Activated CD8-positive, alpha-beta memory T cell treated with anti-CD3 and anti-CD28 coated beads, Interleukin-2, amount 50 U/mL, for 1 hour (primary cell): ENCODE data around the gene PRM3.
A peak's percentile ranks its signal among the peaks of the same experiment; 100 is the strongest.

ENCODE experiments used
- DNase-seq: peaks from one replicate; pipeline ENCODE4 v3.0.0-alpha.2; 2020; ENCODE audit errors: extremely low read depth

Gene PRM3

DNA sequence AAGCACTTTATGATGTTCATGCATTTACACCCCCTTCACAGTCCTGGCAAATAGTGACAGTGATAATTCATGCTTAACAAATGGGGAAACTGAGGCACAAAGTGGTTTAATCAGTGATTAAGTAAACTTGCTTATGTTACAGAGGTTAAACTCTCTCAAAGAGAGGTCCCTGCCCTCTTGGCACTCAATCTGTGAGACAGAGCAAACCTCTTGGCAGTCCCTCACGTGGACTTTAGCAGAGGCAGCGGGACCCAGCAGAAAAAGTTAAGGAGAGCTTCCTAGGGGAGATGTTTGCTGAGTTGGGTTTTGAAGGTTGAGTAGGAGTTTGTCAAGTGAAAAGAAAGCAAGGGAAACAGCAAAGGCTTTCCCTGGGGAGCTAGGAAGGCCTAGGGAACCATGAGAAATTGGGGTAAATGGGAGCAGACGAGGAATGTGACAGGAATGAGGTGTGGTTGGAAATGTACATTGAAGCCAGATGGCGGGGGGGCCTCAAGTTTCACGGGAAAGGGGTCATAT lies 28.1 kb downstream of the PRM3 start:
- no peak for DNase-seq

DNA sequence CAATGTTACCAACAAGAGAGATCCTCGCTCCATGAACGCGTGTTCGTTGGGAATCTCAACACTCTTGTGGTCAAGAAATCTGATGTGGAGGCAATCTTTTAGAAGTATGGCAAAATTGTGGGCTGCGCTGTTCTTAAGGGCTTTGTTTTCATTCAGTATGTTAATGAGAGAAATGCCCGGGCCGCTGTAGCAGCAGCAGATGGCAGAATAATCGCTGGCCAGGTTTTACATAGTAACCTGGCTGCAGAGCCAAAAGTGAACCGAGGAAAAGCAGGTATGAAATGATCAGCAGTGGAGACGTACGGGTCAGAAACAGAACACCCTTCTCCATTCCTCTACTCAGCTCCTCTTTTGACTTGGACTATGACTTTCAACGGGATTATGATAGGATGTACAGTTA lies 30.8 kb downstream of the PRM3 start:
- no peak for DNase-seq

DNA sequence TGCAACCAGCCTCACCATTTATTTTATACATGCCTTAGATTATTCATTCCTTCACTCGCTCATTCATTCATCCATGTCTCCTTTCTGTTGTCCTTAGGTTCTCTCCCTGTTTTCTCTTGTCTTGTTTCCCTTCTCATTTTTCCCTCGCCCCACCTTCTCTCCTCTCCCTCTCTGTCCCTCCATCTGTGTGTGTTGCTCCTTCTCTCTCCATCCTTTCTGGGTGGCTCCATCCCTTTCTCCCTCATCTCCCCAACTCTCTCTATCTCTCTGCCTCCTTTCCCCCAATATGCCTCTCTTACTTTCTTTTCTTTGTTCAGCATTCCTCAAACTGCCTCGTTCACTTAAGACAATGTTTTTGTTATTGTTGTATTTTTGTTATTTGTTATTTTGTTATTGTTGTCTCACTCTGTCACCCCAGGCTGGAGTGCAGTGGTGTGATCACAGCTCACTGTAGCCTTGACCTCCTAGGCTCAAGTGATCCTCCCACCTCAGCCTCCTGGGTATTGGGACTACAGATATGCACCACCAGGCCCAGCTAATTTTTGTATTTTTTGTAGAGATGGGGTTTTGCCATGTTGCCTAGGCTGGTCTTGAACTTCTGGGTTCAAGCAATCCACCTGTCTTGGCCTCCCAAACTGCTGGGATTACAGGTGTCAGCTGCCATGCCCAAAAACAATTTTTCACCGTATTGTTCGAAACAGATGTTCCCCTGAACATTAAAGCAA lies 31.8 kb downstream of the PRM3 start:
- DNase-seq: no peak

DNA sequence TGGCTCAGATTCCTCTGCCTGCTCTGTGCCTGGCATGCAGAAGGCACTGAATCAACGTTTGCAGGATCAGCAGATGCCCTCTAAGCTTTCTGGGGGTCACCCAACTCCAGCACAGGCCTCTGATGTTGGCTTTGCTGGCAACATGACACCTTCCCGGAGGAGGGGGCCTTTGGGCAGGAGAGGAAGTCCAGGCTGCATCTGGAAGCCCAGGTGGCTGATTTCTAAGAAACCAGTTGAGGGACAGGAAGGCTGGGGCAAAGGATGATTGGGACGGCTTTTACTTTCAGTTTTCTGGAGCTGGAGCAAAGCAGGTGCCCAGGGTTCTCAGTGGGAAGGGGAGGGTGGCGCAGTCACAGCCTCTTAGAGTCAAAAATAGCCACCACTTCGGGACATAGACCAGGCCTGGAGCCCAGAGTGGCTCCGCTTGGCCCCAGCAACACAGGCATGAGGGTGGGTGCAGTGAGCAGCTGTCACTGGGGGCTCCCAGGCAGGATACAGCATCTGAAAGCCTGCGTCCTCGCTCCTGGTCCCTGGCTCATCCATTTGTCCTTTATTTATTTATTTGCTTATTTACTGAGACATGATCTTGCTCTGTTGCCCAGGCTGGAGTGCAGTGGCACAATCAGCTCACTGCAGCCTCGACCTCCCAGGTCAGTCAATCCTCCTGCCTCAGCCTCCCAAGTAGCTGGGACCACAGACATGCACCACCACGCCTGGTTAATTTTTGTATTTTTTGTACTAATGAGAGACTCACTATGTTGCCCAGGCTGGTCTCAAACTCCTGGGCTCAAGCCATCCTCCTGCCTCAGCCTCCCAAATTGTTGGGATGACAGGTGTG lies 32.6 kb downstream of the PRM3 start:
- no peak for DNase-seq

DNA sequence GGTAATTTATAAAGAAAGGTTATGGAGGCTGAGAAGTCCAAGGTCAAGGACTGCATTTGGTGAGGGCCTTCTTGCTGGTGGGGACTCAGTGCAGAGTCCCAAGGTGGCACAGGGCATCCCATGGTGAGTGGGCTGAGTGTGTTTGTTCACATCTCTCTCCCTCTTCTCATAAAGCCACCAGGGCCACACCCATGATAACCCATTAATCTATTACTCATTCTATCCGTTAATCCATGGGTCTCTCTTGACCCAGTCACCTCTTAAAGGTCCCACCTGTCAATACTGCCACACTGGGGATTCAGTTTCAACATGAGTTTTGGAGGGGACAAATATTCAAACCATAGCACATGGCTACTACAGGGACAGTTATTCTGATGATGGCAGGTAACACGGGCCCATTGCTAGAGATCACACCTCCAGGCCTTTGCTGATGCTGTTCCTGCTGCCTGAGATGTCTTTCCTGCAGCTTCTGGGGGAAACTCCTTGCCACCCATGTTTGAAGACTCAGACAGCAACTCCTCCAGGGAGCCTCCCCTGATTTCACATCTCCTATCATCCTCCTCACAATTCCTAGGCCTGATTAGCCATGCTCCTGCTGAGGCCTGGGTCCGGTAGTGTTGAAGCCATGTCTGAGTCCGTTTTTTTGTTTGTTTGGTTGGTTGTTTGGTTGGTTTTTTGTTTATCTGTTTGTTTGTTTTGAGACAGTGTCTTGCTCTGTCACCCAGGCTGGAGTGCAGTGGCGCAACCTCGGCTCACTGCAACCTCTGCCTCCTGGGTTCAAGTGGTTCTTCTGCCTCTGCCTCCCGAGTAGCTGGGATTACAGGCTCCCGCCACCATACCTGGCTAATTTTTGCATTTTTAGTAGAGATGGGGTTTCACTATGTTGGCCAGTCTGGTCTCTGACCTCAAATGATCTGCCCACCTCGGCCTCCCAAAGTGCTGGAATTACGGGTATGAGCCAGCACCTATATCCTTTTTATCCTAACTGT lies 33.5 kb downstream of the PRM3 start:
- no peak for DNase-seq

DNA sequence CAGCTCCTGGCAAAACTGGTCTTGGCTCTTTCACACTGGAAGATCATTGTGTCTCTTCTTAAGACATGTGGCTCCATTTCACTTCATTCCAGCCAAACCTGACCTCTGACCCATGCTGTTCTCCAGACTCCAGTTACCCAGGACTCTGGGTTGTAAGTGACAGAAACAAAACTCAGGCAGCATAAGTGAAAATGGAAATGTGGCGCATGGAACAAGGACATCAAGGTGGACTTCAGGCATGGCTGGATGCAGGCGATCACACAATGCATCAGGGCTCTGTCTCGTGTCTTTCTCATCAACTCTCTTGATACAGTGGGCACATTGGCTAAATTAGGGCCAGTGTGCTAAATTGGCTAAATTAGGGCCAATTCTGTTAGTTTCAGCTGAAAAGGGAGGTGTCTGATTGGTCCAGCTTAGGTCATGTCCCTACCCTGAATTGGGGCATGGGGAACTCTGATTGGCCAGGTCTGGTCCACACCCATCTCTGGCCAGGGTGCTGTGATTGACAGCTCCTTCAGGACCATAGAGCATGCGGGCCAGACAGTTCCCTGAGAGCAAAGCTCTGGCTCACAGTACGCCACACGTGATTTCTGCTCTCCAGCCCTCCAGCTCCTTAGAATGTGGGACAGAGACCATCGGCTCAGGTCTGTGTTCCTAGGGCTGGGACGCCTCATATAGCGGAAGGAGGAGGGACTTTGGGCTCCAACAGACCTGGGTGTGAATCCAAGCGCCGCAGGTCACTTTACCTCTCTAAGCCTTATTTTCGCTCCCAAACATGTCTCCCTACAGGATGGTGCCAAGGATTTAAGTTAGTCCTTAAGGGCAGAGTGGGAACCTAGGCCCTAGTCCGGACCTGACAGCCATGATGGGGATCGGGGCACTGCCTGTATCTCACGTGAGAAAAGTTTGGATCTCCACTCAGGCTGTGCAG lies 34.9 kb downstream of the PRM3 start:
- DNase-seq: no peak

DNA sequence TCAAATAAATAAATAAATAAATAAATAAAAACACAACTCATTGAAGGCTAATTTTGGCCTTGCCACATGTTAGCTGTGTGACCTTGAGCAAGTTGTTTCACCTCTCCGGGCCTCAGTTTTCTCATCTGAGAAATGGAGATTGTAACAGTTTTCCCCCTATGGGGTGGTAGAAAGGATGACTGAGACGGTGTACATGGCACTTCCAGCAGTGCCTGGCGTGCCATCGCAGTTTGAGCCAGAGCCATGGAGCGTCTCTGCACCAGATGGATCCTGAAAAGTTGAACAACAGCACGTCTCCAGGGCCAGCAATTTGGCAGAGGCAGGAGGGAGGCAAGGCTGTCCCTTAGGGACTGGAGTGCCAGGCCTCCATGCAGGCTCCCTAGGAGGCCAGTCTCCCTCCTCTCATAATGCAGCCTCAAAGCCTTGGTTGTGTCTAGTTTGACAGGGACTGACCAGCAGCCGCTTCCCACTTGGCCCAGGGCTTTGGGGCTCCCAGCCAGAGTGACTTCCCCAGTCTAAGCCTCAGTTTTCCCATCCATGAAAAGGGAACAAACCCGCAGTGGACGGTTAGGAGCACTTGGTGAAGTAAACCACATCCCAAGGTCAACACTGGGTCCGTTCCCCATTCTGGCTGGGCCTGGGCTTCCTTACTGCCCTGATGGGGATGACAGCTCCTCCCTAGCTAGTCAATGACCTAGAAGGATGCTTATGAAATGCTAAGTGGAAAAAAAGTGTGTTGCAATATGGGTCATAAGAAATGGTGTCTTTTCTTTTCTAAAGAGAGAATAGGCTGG lies 36.8 kb downstream of the PRM3 start:
- no peak for DNase-seq

DNA sequence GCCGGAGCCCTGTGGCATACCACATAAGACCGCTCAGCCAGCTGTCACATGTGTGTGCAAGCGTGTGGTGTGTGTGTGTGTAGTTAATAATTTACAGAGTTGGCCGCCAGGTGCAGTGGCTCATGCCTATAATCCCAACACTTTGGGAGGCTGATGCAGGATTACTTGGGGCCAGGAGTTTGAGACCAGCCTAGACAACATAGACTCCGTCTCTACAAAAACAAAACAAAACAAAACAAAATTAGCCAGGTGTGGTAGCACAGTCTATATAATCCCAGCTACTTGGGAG lies 37.8 kb downstream of the PRM3 start:
- no peak for DNase-seq

DNA sequence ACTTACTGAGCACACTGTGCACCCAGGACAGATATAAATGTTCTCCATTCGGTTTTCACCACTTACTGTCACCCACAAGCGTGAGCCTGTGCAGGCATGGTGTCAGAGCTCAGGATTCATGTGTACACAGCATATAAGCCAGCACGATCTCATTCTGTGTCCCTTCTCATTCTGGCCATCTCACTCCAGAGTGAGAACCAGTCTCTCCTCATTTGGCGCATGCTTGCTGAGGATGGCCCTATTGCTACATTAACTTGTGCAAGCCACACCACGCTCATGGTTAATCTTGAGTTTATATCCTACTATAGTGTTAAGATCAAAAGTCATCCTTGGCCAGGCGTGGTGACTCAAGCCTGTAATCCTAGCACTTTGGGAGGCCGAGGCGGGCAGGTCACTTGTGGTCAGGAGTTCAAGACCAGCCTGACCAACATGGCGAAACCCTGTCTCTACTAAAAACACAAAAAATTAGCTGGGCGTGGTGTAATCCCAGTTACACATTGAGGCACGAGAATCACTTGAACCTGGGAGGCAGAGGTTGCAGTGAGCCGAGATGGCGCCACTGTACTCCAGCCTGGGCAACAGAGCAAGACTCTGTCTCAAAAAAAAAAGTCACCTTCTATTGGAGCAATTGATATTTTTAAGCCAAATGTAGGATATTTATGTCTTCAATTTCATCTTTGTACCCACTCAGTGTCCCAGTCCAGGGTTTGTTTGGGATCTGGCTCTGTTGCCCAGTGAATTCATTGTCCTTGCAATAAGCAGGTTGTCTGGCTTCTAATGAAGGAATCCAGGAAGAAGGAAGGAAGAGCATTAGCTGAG lies 38.3 kb downstream of the PRM3 start:
- no peak for DNase-seq

DNA sequence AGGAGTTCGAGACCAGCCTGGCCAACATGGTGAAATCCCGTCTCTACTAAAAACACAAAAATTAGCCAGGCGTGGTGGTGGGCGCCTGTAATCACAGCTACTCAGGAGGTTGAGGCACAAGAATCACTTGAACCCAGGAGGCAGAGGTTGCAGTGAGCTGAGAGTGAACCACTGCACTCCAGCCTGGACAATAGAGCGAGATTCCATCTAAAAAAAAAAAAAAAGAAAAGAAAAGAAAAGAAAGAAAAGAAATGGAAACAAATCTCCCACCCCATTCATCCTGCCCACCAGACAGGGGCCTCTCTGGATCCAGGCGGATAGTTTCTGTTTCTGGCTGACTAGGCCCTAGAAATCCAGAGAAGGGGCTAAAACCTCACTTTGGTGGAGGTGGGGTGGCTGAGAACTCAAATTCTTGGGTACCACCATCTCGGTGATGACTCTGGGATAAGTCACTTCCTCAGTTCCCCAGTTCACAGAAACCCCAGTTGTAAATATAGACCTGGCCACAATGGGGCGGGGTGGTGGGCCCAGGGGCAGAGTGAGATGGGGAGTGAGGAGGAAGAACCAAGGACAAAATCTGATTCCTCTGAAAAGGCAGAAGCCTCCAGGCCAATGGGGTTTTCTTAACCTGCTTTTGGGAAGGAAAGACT lies 39.6 kb downstream of the PRM3 start:
- no peak for DNase-seq

DNA sequence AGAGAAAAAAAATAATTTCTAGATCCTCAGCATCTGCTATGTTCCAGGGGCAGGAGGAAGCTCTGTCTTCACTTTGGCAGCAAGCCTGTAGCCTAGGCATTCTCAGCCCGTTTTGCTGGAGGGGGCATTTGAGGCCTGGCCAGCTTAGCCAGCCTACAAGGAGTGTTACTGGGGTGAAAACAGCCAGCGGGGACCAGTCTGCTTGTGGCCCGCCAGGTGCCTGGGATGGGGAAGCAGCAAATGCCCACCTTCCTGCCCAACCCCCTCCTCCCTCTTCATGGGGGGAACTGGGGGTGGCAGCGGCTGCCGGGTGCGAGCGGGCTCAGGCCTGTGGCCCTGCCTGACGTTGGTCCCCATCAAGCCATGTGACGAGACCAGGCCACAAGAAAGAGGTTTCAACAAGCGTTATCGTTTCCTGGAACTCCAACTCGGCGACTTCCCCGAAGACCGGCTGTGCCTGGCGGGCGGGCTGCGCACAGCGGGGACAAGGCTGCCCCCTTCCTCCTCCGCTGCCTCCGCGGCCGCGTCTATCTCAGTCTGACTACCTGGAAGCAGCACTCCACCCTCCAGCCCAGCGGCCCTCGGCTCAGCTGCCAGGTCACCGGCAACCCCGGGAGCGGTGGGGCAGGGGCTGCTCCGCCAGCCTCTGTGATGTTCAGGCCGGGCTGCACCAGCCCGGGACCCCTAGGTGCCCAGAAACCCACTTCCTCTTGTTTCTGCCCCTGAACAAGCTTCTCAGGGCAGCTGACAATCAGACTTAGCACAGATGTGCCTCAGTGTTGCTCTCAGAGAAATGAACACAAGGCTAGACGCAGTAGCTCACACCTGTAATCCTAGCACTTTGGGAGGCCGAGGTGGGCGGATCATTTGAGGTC lies 40.3 kb downstream of the PRM3 start:
- DNase-seq: peak; percentile 75

DNA sequence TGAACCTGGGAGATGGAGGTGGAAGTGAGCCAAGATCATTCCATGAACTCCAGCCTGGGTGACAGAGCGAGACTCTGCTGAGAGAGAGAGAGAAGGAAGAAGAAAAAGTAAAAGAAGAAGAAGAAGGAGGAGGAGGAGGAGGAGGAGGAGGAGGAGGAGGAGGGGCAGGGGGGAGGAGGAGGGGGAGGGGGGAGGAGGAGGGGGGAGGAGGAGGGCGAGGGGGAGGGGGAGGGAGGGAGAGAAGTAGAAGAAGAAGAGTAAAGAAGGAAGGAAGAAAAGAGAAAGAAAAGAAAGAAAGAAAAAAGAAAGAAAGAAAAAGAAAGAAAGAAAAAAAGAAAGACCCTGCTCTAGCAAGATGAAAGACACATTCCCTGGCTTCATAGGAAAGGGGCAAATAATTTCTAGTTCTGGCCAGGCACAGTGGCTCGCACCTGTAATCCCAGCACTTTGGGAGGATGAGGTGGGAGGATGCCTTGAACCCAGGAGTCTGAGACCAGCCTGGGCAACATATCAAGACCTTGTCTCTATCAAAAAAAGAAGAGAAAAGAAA lies 41.1 kb downstream of the PRM3 start:
- DNase-seq: no peak

DNA sequence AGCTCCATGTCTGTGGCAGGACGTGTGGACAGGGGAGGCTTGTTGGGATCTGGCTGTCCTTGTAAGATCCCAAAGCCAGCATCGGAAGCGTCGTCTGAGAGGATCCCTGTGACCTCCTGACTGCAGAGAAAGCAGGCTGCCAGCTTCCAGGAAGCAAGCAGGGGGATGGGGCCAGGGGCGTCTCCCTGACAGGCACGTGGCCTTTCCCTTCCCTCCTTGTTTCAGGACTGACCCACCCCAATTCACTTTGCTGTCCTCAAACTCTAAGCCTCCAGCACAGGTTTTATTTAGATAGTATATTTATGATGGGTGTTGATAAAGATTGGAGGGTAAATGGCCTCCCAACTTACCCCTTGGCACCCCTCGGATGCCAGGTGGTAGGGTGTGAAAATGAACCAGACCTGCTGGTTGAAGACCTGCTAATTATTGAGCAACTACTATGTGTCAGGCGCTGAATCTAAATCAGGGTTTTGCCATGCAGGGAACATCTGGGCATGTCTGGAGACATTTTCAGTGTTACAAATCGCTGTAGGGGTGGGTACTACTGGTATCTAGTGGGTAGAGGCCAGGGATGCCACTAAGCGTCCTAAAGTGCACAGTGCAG lies 42.0 kb downstream of the PRM3 start:
- no peak for DNase-seq

DNA sequence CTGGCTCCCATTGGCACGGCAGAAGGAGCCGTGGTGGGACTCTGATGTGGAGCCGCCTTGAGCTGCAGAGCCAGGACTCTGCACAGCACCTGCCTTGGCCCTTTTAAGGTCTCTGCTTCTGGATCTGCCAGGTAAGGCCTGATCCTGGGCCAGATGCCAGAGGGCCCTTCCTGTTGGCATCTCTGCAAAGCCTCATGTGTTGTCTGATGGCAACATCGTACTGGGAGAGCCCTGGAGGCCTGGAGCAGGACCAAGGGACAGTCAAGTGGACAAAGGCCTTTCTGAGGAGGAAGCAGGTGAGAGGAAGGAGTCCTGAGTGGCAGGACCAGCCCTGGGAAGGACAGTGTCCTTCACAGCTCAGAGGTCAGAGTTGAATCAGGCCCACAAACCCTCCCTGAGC lies 43.5 kb downstream of the PRM3 start:
- no peak for DNase-seq

DNA sequence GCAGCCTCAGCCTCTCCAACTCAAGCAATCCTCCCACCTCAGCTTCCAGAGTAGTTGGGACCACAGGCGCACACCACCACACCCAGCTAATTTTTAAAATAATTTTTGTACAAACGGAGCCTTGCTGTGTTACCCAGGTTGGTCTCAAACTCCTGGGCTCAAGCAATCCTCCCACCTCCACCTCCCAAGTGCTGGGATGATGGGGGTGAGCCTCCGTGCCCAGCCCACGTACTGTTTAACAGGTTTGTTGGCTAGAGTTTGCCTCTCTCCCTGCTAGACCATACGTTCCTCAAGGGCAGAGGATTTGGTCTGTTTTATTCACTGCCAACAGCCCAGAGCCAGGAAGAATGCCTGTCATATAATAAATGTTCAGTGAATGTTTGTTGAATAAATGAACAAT lies 44.0 kb downstream of the PRM3 start:
- DNase-seq: no peak

DNA sequence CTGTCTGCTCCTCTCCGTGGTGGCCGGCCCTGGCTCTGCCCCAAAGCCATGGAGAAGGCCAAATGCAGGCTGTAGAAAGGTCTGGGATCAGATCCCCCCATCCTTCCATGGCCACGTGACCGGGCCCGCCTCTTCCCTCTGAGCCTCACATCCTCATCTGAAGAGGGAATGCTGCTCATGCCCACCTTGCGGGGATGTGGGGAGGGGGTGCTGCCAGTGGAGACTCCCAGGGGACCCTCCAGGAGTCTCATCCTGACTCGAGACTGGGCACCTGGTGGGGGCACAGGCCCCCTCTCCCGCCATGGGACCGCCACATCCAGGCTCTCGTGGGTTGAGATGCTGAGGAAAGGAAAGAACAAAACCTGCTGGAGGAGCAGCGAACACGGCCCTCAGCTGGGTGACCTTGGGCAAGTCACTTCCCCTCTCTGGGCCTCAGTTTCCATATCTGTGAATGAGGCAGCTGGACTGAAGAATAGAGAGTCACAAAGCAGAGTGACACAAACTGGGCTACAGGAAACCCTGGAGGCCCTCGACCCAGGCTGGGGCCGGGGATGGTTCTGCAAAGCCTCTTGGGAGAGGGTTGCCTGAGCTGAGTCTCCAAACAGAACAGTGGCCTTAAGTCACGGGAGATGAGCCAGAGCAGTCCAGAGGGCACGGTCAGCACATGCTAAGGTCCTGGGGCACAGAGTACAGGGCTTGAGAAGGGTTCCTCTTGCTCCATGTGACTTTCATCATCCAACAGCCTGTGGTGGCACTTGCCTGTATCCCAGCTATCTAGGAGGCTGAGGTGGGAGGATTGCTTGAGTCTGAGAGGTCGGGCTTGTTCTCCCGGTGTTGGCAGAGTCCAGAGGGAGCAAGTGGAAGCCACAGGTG lies 47.5 kb downstream of the PRM3 start:
- no peak for DNase-seq
